ENCODE measurements around the gene CALD1. TPM values are rescaled to one million over a fixed set of nuclear protein-coding genes. Genes with fewer than 3 reads are reported as not detected.

CALD1 gene
- total and polyA plus RNA-seq, 2 experiments from 2014 or later = 132 to 842 TPM

DNA sequence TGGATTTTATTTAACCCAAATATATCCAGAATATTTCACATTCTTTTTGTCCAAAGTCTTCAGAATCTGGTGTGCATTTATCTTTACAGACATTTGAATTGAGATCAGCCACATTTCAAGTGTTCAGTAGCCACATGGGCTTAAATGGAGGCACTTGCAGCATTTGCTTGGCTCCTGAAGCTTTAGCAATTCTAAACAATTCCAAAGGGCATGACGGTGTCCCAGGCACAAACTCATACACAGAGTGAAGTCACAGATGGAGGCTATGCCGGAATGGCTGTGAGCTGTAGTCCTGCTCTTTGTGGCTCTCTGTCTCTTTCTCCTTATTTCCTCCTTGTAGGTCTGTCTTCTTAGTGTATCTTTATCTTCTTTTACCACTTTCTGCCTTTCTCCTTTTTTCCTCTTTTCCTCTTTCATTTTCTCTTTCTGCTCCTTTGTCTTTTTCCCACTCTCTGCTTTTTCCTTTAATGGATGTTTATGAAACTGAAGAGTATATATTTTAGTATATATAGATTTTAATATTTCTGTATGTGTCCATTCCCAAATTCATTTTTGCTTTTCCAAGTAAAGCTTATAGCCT is 214.5 kb downstream of the CALD1 start (continued):
- TF ChIP-seq, protein P1, sequence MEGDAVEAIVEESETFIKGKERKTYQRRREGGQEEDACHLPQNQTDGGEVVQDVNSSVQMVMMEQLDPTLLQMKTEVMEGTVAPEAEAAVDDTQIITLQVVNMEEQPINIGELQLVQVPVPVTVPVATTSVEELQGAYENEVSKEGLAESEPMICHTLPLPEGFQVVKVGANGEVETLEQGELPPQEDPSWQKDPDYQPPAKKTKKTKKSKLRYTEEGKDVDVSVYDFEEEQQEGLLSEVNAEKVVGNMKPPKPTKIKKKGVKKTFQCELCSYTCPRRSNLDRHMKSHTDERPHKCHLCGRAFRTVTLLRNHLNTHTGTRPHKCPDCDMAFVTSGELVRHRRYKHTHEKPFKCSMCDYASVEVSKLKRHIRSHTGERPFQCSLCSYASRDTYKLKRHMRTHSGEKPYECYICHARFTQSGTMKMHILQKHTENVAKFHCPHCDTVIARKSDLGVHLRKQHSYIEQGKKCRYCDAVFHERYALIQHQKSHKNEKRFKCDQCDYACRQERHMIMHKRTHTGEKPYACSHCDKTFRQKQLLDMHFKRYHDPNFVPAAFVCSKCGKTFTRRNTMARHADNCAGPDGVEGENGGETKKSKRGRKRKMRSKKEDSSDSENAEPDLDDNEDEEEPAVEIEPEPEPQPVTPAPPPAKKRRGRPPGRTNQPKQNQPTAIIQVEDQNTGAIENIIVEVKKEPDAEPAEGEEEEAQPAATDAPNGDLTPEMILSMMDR (conservative IDR thresholded peaks at IDR 0.05; ENCODE audit: low read depth in 2 of 2) = no peak
- no peak for TF ChIP-seq EZH2phosphoT487 (IDR thresholded peaks at IDR 0.05; ENCODE audit: unreplicated experiment)
- no peak for TF ChIP-seq ZNF331 (CRISPR knock-in tag; IDR thresholded peaks at IDR 0.05; ENCODE audit: low read depth)
- no peak for TF ChIP-seq POLR2AphosphoS5 (IDR thresholded peaks at IDR 0.05; ENCODE audit: low read depth)
- no peak for TF ChIP-seq ZNF114 (CRISPR knock-in tag; IDR thresholded peaks at IDR 0.05)
- no peak for TF ChIP-seq STAT1 (IDR thresholded peaks at IDR 0.05; ENCODE audit: unreplicated experiment)
- no peak for TF ChIP-seq JUNB (IDR thresholded peaks at IDR 0.05; ENCODE audit: unreplicated experiment)
- no peak for TF ChIP-seq CREB1 (CRISPR knock-in tag; IDR thresholded peaks at IDR 0.05; ENCODE audit: low read depth)
- TF ChIP-seq, protein P2, sequence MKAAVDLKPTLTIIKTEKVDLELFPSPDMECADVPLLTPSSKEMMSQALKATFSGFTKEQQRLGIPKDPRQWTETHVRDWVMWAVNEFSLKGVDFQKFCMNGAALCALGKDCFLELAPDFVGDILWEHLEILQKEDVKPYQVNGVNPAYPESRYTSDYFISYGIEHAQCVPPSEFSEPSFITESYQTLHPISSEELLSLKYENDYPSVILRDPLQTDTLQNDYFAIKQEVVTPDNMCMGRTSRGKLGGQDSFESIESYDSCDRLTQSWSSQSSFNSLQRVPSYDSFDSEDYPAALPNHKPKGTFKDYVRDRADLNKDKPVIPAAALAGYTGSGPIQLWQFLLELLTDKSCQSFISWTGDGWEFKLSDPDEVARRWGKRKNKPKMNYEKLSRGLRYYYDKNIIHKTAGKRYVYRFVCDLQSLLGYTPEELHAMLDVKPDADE (IDR thresholded peaks at IDR 0.05) = no peak
- TF ChIP-seq NANOG (IDR thresholded peaks at IDR 0.05; ENCODE audit: borderline replicate concordance) = no peak
- TF ChIP-seq, protein P3, sequence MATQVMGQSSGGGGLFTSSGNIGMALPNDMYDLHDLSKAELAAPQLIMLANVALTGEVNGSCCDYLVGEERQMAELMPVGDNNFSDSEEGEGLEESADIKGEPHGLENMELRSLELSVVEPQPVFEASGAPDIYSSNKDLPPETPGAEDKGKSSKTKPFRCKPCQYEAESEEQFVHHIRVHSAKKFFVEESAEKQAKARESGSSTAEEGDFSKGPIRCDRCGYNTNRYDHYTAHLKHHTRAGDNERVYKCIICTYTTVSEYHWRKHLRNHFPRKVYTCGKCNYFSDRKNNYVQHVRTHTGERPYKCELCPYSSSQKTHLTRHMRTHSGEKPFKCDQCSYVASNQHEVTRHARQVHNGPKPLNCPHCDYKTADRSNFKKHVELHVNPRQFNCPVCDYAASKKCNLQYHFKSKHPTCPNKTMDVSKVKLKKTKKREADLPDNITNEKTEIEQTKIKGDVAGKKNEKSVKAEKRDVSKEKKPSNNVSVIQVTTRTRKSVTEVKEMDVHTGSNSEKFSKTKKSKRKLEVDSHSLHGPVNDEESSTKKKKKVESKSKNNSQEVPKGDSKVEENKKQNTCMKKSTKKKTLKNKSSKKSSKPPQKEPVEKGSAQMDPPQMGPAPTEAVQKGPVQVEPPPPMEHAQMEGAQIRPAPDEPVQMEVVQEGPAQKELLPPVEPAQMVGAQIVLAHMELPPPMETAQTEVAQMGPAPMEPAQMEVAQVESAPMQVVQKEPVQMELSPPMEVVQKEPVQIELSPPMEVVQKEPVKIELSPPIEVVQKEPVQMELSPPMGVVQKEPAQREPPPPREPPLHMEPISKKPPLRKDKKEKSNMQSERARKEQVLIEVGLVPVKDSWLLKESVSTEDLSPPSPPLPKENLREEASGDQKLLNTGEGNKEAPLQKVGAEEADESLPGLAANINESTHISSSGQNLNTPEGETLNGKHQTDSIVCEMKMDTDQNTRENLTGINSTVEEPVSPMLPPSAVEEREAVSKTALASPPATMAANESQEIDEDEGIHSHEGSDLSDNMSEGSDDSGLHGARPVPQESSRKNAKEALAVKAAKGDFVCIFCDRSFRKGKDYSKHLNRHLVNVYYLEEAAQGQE (IDR thresholded peaks at IDR 0.05; ENCODE audit: unreplicated experiment) = no peak
- TF ChIP-seq EZH2 (IDR thresholded peaks at IDR 0.05; ENCODE audit: low read depth, unreplicated experiment) = no peak

Data from GM23338 (cell line).